A549 (cell line): ENCODE results near the gene EDIL3. TPM values are rescaled to one million over a fixed set of nuclear protein-coding genes. Genes with fewer than 3 reads are reported as not detected.

ENCODE experiments used
- ATAC-seq, 2 experiments: fragments of 200-7000 bp in 1 of 2; fragments of >200 bp in 1 of 2; cut with Nextera tagmentation in 1 of 2; cut with Tn5 transposase in 1 of 2; 3 replicates each; pipeline versions ENCODE4 v1.8.0 to v1.9.1; 2018 to 2020; ENCODE audit warnings: mild to moderate bottlenecking in 1 of 2, moderate library complexity in 1 of 2
- CTCF ChIA-PET: fragments of 300-600 bp; sonication (Branson Sonifier 250); formaldehyde crosslinking; extraction: SDS; loops from one replicate; lab custom pipeline; 2021; ENCODE audit warnings: antibody characterized with exemption, inconsistent platforms; lab: Yijun Ruan, JAX
- POLR2A ChIA-PET: fragments of 350-600 bp; formaldehyde crosslinking; extraction: SDS; loops from one replicate; lab custom pipeline; 2021; ENCODE audit warnings: antibody characterized with exemption, inconsistent platforms; lab: Yijun Ruan, JAX
- DNase-seq, 2 experiments: peaks; one replicate each; pipeline versions ENCODE4 v3.0.0 to v3.0.0-alpha.2; 2011 to 2016; ENCODE audit warnings: low read depth in 1 of 2, low spot score in 1 of 2
- FAIRE-seq: peaks from 2 replicates; lab custom pipeline; 2011; peaks lifted over from hg19 to GRCh38; lab: Jason Lieb, UNC
- H3K27ac ChIP-seq, 2 experiments: fragments of >200 bp; sonication (Bioruptor Twin); formaldehyde crosslinking; 3 replicates each; pipeline ENCODE4 v1.5.1; 2016 to 2017
- H3K4me1 ChIP-seq: fragments of >200 bp; sonication (Bioruptor Twin); formaldehyde crosslinking; 3 replicates; pipeline ENCODE4 v1.6.1; 2016
- H3K4me2 ChIP-seq: fragments of >200 bp; sonication (Bioruptor Twin); formaldehyde crosslinking; 3 replicates; pipeline ENCODE4 v1.6.1; 2016
- H3K4me3 ChIP-seq: fragments of >200 bp; sonication (Bioruptor Twin); formaldehyde crosslinking; 3 replicates; pipeline ENCODE4 v1.5.1; 2016
- H3K9me3 ChIP-seq: fragments of >200 bp; sonication (Bioruptor Twin); formaldehyde crosslinking; 3 replicates; pipeline ENCODE4 v1.6.1; 2016
- CBX2 ChIP-seq: fragments of 200-600 bp; sonication (generic); IDR thresholded peaks from 2 replicates; pipeline ENCODE4 v1.6.1; 2016; ENCODE audit warnings: low read depth, mild to moderate bottlenecking, borderline replicate concordance
- EP300 ChIP-seq, 2 experiments: fragments of >200 bp; sonication (Bioruptor Twin); formaldehyde crosslinking; IDR thresholded peaks; 2 replicates in 1 of 2; 3 replicates in 1 of 2; pipeline ENCODE4 v1.6.1; 2016 to 2017
- FOSB ChIP-seq: fragments of 250-450 bp; sonication (Bioruptor Pico); IDR thresholded peaks from 2 replicates; pipeline ENCODE4 v1.5.0; 2020; ENCODE audit warnings: mild to moderate bottlenecking, moderate library complexity
- HEYL ChIP-seq: fragments of 250-450 bp; sonication (Bioruptor Pico); IDR thresholded peaks from 2 replicates; pipeline ENCODE4 v1.8.0; 2021; ENCODE audit warnings: mild to moderate bottlenecking, moderate library complexity
- HOXA7 ChIP-seq: fragments of 250-450 bp; sonication (Bioruptor Pico); IDR thresholded peaks from 2 replicates; pipeline ENCODE4 v1.5.0; 2020; ENCODE audit warnings: mild to moderate bottlenecking, moderate library complexity
- HOXB13 ChIP-seq: fragments of 250-450 bp; sonication (Bioruptor Pico); IDR thresholded peaks from 2 replicates; pipeline ENCODE4 v1.5.0; 2020; ENCODE audit warnings: low read depth, mild to moderate bottlenecking, moderate library complexity
- JUNB ChIP-seq: fragments of >200 bp; sonication (Bioruptor Twin); formaldehyde crosslinking; IDR thresholded peaks from 2 replicates; pipeline ENCODE4 v1.6.1; 2016
- KDM5A ChIP-seq: fragments of 200-600 bp; sonication (generic); IDR thresholded peaks from 2 replicates; pipeline ENCODE4 v1.6.1; 2016; ENCODE audit warnings: antibody characterized with exemption, mild to moderate bottlenecking
- NFE2L2 ChIP-seq: fragments of 150-350 bp; conservative IDR thresholded peaks from 2 replicates; pipeline ENCODE4 v1.6.1; 2014; ENCODE audit warnings: low read length
- NR3C1 ChIP-seq: fragments of >200 bp; sonication (Bioruptor Twin); formaldehyde crosslinking; IDR thresholded peaks from 3 replicates; pipeline ENCODE4 v1.6.1; 2017
- PHF8 ChIP-seq: fragments of 200-600 bp; sonication (generic); IDR thresholded peaks from 2 replicates; pipeline ENCODE4 v1.6.1; 2016; ENCODE audit warnings: low read depth, mild to moderate bottlenecking, antibody characterized with exemption, moderate library complexity, borderline replicate concordance
- POLR2AphosphoS2 ChIP-seq: conservative IDR thresholded peaks from 2 replicates; pipeline ENCODE4 v1.6.1; 2012; ENCODE audit warnings: low read length, improper control_type of control experiment, inconsistent platforms
- RFX5 ChIP-seq: fragments of 450-650 bp; IDR thresholded peaks from 2 replicates; pipeline ENCODE4 v1.7.1; 2014; ENCODE audit warnings: antibody characterized with exemption, mild to moderate bottlenecking, moderate library complexity
- RNF2 ChIP-seq: fragments of 200-600 bp; sonication (generic); IDR thresholded peaks from 2 replicates; pipeline ENCODE4 v1.6.1; 2016; ENCODE audit warnings: low read depth, mild to moderate bottlenecking, antibody characterized with exemption, moderate library complexity, borderline replicate concordance
- SMC3 ChIP-seq: fragments of >200 bp; sonication (Bioruptor Twin); formaldehyde crosslinking; IDR thresholded peaks from 3 replicates; pipeline ENCODE4 v1.6.1; 2018; ENCODE audit warnings: inconsistent platforms
- SREBF2 ChIP-seq: fragments of 450-650 bp; IDR thresholded peaks from 2 replicates; pipeline ENCODE4 v1.6.1; 2014; ENCODE audit warnings: mild to moderate bottlenecking, moderate library complexity
- TFCP2L1 ChIP-seq: fragments of 250-450 bp; sonication (Bioruptor Pico); IDR thresholded peaks from 2 replicates; pipeline ENCODE4 v1.5.0; 2021; ENCODE audit warnings: mild to moderate bottlenecking
- ZC3H11A ChIP-seq: fragments of 450-650 bp; IDR thresholded peaks from 2 replicates; pipeline ENCODE4 v1.6.1; 2014; ENCODE audit warnings: antibody characterized with exemption, mild to moderate bottlenecking
- WGBS: methylation state at CpG from one replicate; pipeline ENCODE4 v1.1.6; 2017; ENCODE audit errors: missing lambda C conversion rate; 5-methylcytosine and 5-hydroxymethylcytosine counted together
- polyA plus RNA-seq, 4 experiments: library from polyadenylated mRNA; depleted of rRNA in 3 of 4; stranded (reverse); fragments of >200 nt; fragmentation: RNase III in 1 of 4; extraction: RNeasy Plus Mini Kit Qiagen cat#74134 plus additional on column Dnase treatment in 1 of 4; gene quantifications; 2 replicates in 3 of 4; 3 replicates in 1 of 4; pipeline ENCODE4 v1.2.3, GENCODE V29; 2011 to 2017
- TF ChIP-seq, protein P1 (sequence below): IDR thresholded peaks from 2 replicates; pipeline ENCODE4 v1.6.1; 2012
- TF ChIP-seq, protein P2 (sequence below): IDR thresholded peaks from 2 replicates; pipeline ENCODE4 v1.6.1; 2012
- TF ChIP-seq, protein P3 (sequence below): fragments of 250-450 bp; sonication (Bioruptor Pico); IDR thresholded peaks from 2 replicates; pipeline ENCODE4 v1.5.0; 2021; ENCODE audit warnings: mild to moderate bottlenecking, moderate library complexity, borderline replicate concordance
- TF ChIP-seq, protein P4 (sequence below): fragments of 450-650 bp; IDR thresholded peaks from 2 replicates; pipeline ENCODE4 v1.6.1; 2014; ENCODE audit warnings: antibody characterized with exemption
- TF ChIP-seq, protein P5 (sequence below): fragments of >200 bp; sonication (Bioruptor Twin); formaldehyde crosslinking; IDR thresholded peaks from 3 replicates; pipeline ENCODE4 v1.5.1; 2016

The EDIL3 gene
- polyA plus RNA-seq, 2 of the 4 experiments (the other 2 are of a cell fraction) = 0.12 to 0.14 TPM

DNA sequence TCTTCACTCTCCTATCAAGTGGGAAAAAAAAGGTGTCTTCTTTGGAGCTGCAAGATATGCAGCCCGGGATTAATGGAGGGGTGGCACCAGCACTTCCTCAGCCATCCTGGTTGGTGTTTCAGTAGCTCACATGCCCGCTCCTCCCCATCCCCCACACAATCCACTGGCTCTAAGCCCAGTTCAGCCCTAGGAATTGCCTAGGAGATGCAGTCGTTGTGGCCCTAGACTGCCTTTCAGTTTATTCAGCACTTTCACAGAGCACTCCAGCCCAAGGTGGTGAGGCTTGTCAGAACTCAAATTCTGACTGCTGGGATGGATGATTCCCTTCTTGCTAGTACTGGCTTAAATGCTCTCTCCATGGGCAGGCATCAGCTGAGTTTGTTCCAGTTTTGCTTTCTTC, 35.1 kb upstream of the EDIL3 start:
- DNase-seq = no peak
- POLR2A ChIA-PET = no interaction called here
- ATAC-seq = no peak
- Histone ChIP-seq H3K9me3 (no peaks in the 10 kb centered on the region), H3K4me2 (no peak overlapping the region), H3K27ac (no peak overlapping the region), H3K4me1 (no peaks in the 10 kb centered on the region), H3K4me3 (no peak overlapping the region)
- 0% methylated on average over 3 of the region's 3 CpGs for WGBS
- no peak for FAIRE-seq
- CTCF ChIA-PET = no interaction called here
- TF ChIP-seq CBX2 = no peak
- no peak for TF ChIP-seq PHF8
- TF ChIP-seq, protein P1, sequence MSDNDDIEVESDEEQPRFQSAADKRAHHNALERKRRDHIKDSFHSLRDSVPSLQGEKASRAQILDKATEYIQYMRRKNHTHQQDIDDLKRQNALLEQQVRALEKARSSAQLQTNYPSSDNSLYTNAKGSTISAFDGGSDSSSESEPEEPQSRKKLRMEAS = no peak
- TF ChIP-seq TFCP2L1 = no peak
- TF ChIP-seq, protein P2, sequence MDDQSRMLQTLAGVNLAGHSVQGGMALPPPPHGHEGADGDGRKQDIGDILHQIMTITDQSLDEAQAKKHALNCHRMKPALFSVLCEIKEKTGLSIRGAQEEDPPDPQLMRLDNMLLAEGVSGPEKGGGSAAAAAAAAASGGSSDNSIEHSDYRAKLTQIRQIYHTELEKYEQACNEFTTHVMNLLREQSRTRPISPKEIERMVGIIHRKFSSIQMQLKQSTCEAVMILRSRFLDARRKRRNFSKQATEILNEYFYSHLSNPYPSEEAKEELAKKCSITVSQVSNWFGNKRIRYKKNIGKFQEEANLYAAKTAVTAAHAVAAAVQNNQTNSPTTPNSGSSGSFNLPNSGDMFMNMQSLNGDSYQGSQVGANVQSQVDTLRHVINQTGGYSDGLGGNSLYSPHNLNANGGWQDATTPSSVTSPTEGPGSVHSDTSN = no peak
- no peak for TF ChIP-seq KDM5A

DNA sequence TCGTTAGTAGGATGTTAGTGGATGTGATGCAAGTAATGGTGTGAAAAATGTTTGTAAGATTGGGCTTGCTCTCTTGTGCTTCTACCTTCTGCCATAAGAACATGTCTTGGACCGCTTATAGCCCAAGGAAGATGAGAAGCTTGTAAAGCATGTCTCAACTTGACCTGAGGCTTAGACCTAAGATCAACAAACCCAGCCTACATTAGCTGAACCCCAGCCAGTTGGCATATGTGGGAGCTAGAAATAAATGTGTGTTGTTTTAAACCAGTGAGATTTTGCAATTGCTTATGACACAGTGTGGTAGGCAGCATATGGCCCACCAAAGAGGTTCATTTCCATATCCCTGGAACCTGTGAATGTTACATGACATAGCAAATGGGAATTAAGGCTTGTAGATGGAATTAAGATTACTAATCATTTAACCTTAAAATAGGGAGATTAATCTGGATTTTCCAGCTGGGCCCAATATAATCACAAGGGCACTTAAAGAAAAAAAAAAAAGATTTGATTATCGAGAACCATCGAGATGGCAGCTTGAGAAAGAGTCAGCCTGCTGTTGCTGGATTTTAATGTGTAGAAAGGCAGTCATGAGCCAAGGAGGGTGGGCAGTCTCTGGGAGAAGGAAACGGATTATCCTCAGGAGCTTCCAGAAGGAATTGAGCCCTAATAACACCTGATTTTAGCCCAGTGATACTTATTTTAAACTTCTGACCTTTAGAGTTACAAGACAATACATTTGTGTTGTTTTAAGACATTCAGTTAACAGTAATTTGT, 27.3 kb upstream of the EDIL3 start:
- no peak overlapping the region for H3K27ac ChIP-seq
- 11% methylated on average over 5 of the region's 5 CpGs for WGBS
- DNase-seq = no peak
- no peaks in the 10 kb centered on the region for H3K4me1 ChIP-seq
- H3K4me2 ChIP-seq = no peak overlapping the region
- CTCF ChIA-PET = no interaction called here
- H3K9me3 ChIP-seq = no peaks in the 10 kb centered on the region
- no peak for FAIRE-seq
- no peak for TF ChIP-seq EP300 (IDR thresholded peaks at IDR 0.05)
- no peak for TF ChIP-seq RFX5
- TF ChIP-seq SREBF2 = no peak
- no peak for TF ChIP-seq NFE2L2
- TF ChIP-seq, protein P3, sequence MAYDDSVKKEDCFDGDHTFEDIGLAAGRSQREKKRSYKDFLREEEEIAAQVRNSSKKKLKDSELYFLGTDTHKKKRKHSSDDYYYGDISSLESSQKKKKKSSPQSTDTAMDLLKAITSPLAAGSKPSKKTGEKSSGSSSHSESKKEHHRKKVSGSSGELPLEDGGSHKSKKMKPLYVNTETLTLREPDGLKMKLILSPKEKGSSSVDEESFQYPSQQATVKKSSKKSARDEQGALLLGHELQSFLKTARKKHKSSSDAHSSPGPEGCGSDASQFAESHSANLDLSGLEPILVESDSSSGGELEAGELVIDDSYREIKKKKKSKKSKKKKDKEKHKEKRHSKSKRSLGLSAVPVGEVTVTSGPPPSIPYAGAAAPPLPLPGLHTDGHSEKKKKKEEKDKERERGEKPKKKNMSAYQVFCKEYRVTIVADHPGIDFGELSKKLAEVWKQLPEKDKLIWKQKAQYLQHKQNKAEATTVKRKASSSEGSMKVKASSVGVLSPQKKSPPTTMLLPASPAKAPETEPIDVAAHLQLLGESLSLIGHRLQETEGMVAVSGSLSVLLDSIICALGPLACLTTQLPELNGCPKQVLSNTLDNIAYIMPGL (CRISPR knock-in tag) = no peak
- TF ChIP-seq, protein P4, sequence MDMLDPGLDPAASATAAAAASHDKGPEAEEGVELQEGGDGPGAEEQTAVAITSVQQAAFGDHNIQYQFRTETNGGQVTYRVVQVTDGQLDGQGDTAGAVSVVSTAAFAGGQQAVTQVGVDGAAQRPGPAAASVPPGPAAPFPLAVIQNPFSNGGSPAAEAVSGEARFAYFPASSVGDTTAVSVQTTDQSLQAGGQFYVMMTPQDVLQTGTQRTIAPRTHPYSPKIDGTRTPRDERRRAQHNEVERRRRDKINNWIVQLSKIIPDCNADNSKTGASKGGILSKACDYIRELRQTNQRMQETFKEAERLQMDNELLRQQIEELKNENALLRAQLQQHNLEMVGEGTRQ = no peak
- TF ChIP-seq HEYL (CRISPR knock-in tag) = no peak
- TF ChIP-seq POLR2AphosphoS2 = no peak
- TF ChIP-seq RNF2 = no peak
- TF ChIP-seq HOXB13 = no peak
- no peak for TF ChIP-seq FOSB (CRISPR knock-in tag)
- TF ChIP-seq HOXA7 = no peak
- TF ChIP-seq ZC3H11A = no peak
- no peak for TF ChIP-seq JUNB
- no peak for TF ChIP-seq SMC3
- TF ChIP-seq, protein P5, sequence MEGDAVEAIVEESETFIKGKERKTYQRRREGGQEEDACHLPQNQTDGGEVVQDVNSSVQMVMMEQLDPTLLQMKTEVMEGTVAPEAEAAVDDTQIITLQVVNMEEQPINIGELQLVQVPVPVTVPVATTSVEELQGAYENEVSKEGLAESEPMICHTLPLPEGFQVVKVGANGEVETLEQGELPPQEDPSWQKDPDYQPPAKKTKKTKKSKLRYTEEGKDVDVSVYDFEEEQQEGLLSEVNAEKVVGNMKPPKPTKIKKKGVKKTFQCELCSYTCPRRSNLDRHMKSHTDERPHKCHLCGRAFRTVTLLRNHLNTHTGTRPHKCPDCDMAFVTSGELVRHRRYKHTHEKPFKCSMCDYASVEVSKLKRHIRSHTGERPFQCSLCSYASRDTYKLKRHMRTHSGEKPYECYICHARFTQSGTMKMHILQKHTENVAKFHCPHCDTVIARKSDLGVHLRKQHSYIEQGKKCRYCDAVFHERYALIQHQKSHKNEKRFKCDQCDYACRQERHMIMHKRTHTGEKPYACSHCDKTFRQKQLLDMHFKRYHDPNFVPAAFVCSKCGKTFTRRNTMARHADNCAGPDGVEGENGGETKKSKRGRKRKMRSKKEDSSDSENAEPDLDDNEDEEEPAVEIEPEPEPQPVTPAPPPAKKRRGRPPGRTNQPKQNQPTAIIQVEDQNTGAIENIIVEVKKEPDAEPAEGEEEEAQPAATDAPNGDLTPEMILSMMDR = no peak
- TF ChIP-seq NR3C1 = no peak
- TF ChIP-seq, all 56 proteins: peak for 0
- POLR2A ChIA-PET = no interaction called here
- ATAC-seq = no peak
- H3K4me3 ChIP-seq = no peak overlapping the region
